ENCODE results near the gene POU2AF1. TPM values are rescaled to one million over a fixed set of nuclear protein-coding genes. Genes with fewer than 3 reads are reported as not detected.

POU2AF1 gene
- total RNA-seq, 1 experiment from 2014 or later, result not detected

DNA sequence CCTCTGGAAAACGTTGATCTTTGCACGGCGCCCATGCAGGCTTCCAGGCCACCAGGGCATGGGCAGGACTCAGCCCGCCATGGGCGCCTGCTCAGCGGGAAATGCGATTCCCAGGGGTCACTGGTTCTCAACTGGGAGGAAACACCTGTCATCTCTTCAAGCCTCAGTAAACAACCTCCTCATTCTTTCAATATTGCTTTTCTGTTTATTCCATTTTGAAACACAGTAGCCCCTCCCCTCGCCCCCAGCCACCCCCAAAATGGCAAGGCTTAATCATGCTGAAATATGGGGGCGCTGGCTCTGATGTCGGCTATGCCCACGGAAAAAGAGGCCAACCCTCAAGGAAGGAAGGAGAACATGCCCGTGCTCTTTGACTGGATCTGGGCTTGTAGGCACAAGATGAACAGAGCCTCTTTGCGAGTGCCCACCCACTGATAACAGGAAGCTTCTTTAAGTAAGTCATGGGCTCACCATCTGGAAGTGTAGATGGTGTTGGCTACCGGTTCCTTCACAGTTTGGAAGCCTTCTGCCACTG lies 594 bp upstream of the POU2AF1 start:
- CTCF ChIA-PET, result no interaction called here
- no peaks in the 10 kb centered on the region for H3F3A ChIP-seq (ENCODE audit: low read length, unreplicated experiment)
- intact Hi-C loops (cut with micrococcal nuclease), result no loop called here

GRCh38 chr11:111378185-111378860 lies 752 bp downstream of the POU2AF1 start:
- H3K4me1 ChIP-seq (ENCODE audit: insufficient read depth, low read length), result no peaks in the 10 kb centered on the region
- intact Hi-C loops (cut with micrococcal nuclease), result no loop called here
- no peak overlapping the region for H3K4me2 ChIP-seq (ENCODE audit: low read length)
- no peak for DNase-seq
- POLR2A ChIA-PET (ENCODE audit: unreplicated experiment), result no interaction called here
- TF ChIP-seq EZH2phosphoT487 (IDR thresholded peaks at IDR 0.05; ENCODE audit: borderline replicate concordance, low read length) (no peak), EZH2 (IDR thresholded peaks at IDR 0.05; ENCODE audit: low read length, unreplicated experiment) (no peak)
- TF ChIP-seq, protein P1, sequence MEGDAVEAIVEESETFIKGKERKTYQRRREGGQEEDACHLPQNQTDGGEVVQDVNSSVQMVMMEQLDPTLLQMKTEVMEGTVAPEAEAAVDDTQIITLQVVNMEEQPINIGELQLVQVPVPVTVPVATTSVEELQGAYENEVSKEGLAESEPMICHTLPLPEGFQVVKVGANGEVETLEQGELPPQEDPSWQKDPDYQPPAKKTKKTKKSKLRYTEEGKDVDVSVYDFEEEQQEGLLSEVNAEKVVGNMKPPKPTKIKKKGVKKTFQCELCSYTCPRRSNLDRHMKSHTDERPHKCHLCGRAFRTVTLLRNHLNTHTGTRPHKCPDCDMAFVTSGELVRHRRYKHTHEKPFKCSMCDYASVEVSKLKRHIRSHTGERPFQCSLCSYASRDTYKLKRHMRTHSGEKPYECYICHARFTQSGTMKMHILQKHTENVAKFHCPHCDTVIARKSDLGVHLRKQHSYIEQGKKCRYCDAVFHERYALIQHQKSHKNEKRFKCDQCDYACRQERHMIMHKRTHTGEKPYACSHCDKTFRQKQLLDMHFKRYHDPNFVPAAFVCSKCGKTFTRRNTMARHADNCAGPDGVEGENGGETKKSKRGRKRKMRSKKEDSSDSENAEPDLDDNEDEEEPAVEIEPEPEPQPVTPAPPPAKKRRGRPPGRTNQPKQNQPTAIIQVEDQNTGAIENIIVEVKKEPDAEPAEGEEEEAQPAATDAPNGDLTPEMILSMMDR (conservative IDR thresholded peaks at IDR 0.05; ENCODE audit: low read depth, low read length), result no peak
- BruUV-seq (replicated peaks), result no TSS peak
- H2AFZ ChIP-seq (ENCODE audit: low read length), result no peak overlapping the region
- no peaks in the 10 kb centered on the region for H4K20me1 ChIP-seq (ENCODE audit: low read length)
- ATAC-seq, result no peak
- H3K36me3 ChIP-seq (ENCODE audit: low read depth, low read length), result no peaks in the 10 kb centered on the region
- H3K27ac ChIP-seq (ENCODE audit: low read length), result no peak overlapping the region
- CTCF ChIA-PET, result no interaction called here
- no peak overlapping the region for H3K9ac ChIP-seq (ENCODE audit: low read length)
- H3K27me3 ChIP-seq (ENCODE audit: low read length), result peaks cover 32% of the 10 kb centered on the region
- no peaks in the 10 kb centered on the region for H3K9me3 ChIP-seq (ENCODE audit: low read length)
- H3K79me2 ChIP-seq (ENCODE audit: low read length), result no peaks in the 10 kb centered on the region
- H3K4me3 ChIP-seq (ENCODE audit: low read length), result no peak overlapping the region
- H3K9me2 ChIP-seq (replicated peaks; ENCODE audit: low read length), result no peaks in the 10 kb centered on the region
- no peaks in the 10 kb centered on the region for H3F3A ChIP-seq (ENCODE audit: low read length, unreplicated experiment)

More for the DNA sequence above, 594 bp upstream of the POU2AF1 start:
- H3K36me3 ChIP-seq (ENCODE audit: low read depth, low read length), result no peaks in the 10 kb centered on the region
- ATAC-seq, result no peak
- H3K4me3 ChIP-seq (ENCODE audit: low read length), result no peak overlapping the region
- TF ChIP-seq, protein P1 (conservative IDR thresholded peaks at IDR 0.05; ENCODE audit: low read depth, low read length), result no peak
- TF ChIP-seq EZH2 (IDR thresholded peaks at IDR 0.05; ENCODE audit: low read length, unreplicated experiment) (no peak), EZH2phosphoT487 (IDR thresholded peaks at IDR 0.05; ENCODE audit: borderline replicate concordance, low read length) (no peak)
- no TSS peak for BruUV-seq (replicated peaks)
- H3K79me2 ChIP-seq (ENCODE audit: low read length), result no peaks in the 10 kb centered on the region
- H3K9ac ChIP-seq (ENCODE audit: low read length), result no peak overlapping the region
- H3K4me2 ChIP-seq (ENCODE audit: low read length), result no peak overlapping the region
- no peak overlapping the region for H2AFZ ChIP-seq (ENCODE audit: low read length)
- POLR2A ChIA-PET (ENCODE audit: unreplicated experiment), result no interaction called here
- H3K27ac ChIP-seq (ENCODE audit: low read length), result no peak overlapping the region
- H3K4me1 ChIP-seq (ENCODE audit: insufficient read depth, low read length), result no peaks in the 10 kb centered on the region
- H3K9me2 ChIP-seq (replicated peaks; ENCODE audit: low read length), result no peaks in the 10 kb centered on the region
- H3K27me3 ChIP-seq (ENCODE audit: low read length), result peaks cover 27% of the 10 kb centered on the region
- H3K9me3 ChIP-seq (ENCODE audit: low read length), result no peaks in the 10 kb centered on the region
- H4K20me1 ChIP-seq (ENCODE audit: low read length), result no peaks in the 10 kb centered on the region
- DNase-seq, result no peak

DNA sequence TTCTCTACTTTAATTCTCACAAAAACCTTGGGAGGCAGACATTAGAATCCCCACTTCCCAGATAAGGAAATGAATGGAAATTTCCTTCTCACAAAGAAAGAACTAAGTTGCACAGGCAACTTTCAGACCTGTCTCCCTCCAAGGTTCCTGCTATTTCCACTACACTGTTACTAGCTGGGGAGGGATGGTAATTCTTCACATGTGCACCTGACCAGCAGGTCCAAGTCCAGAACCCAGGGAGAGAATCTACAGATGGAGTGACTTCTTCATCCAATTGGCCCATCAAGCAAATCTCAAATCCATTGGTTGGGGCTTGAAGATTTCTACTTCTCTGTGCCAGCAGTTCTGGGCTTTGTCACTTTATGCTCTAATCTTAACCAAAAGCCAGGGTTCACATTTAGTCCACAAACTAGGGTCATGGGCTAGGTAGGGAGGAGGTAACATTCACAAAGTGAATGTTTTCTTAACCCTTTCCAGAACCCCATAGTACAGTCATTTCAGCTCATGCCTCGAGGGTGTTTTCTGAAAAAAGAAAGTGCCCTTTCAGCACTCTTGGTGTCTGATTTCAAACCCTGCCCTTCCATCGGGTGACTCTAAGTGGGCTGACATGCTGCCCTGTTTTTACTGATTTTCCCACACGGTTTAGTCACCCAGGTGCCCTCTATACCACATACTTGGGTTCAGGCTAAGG lies 2.7 kb downstream of the POU2AF1 start:
- H4K20me1 ChIP-seq (ENCODE audit: low read length), result no peaks in the 10 kb centered on the region
- no peaks in the 10 kb centered on the region for H3K9me2 ChIP-seq (replicated peaks; ENCODE audit: low read length)
- no TSS peak for BruUV-seq (replicated peaks)
- H3F3A ChIP-seq (ENCODE audit: low read length, unreplicated experiment), result no peaks in the 10 kb centered on the region
- H3K4me2 ChIP-seq (ENCODE audit: low read length), result no peak overlapping the region
- H3K27ac ChIP-seq (ENCODE audit: low read length), result no peak overlapping the region
- no peak overlapping the region for H3K9ac ChIP-seq (ENCODE audit: low read length)
- ChIA-PET POLR2A (ENCODE audit: unreplicated experiment) (no interaction called here), CTCF (no interaction called here)
- H3K36me3 ChIP-seq (ENCODE audit: low read depth, low read length), result no peaks in the 10 kb centered on the region
- no peaks in the 10 kb centered on the region for H3K9me3 ChIP-seq (ENCODE audit: low read length)
- H3K4me1 ChIP-seq (ENCODE audit: insufficient read depth, low read length), result no peaks in the 10 kb centered on the region
- H3K79me2 ChIP-seq (ENCODE audit: low read length), result no peaks in the 10 kb centered on the region
- H3K4me3 ChIP-seq (ENCODE audit: low read length), result no peak overlapping the region
- peaks cover 52% of the 10 kb centered on the region for H3K27me3 ChIP-seq (ENCODE audit: low read length)
- intact Hi-C loops (cut with micrococcal nuclease), result no loop called here
- no peak for ATAC-seq
- H2AFZ ChIP-seq (ENCODE audit: low read length), result no peak overlapping the region
- peak; percentile 39 for DNase-seq
- TF ChIP-seq EZH2 (IDR thresholded peaks at IDR 0.05; ENCODE audit: low read length, unreplicated experiment) (no peak), EZH2phosphoT487 (IDR thresholded peaks at IDR 0.05; ENCODE audit: borderline replicate concordance, low read length) (no peak)

All from PC-3 (cell line).